Fibroblast of pulmonary artery (primary cell): ENCODE results near the gene NME7.
A peak's percentile ranks its signal among the peaks of the same experiment; 100 is the strongest.

Source experiments
- DNase-seq: peaks from one replicate; pipeline ENCODE4 v3.0.0-alpha.2; 2010; ENCODE audit warnings: low read depth
- H3K4me3 ChIP-seq: replicated peaks from 2 replicates; pipeline ENCODE4 v1.5.1; 2011; ENCODE audit warnings: low read depth, mild to moderate bottlenecking, control low read depth, low read length, moderate library complexity
- CTCF ChIP-seq: IDR thresholded peaks from 2 replicates; pipeline ENCODE4 v1.5.1; 2011; ENCODE audit warnings: mild to moderate bottlenecking, control low read depth, low read length, inconsistent platforms; ENCODE audit errors: missing control alignments

The NME7 gene

GRCh38 chr1:169383449-169383848 is 15.9 kb upstream of the NME7 start:
- no peak for DNase-seq
- H3K4me3 ChIP-seq: no peak overlapping the region
- no peak for TF ChIP-seq CTCF

GRCh38 chr1:169381162-169381561 is 13.6 kb upstream of the NME7 start:
- no peak for TF ChIP-seq CTCF
- H3K4me3 ChIP-seq: no peak overlapping the region
- DNase-seq: no peak

GRCh38 chr1:169371404-169371803 is 3.8 kb upstream of the NME7 start:
- H3K4me3 ChIP-seq: no peak overlapping the region
- no peak for DNase-seq
- TF ChIP-seq CTCF: no peak

- DNase-seq: no peak
- TF ChIP-seq CTCF: no peak
- peak overlapping the region; percentile 74 for H3K4me3 ChIP-seq
These were observed 791 bp upstream of the NME7 start for GRCh38 chr1:169368406-169368769.

GRCh38 chr1:169367096-169367685 is 406 bp downstream of the NME7 start:
- DNase-seq: no peak
- H3K4me3 ChIP-seq: peak overlapping the region; percentile 74
- no peak for TF ChIP-seq CTCF

- no peak for DNase-seq
- no peak overlapping the region for H3K4me3 ChIP-seq
- TF ChIP-seq CTCF: no peak
These were observed 2.6 kb downstream of the NME7 start for GRCh38 chr1:169364948-169365347.

GRCh38 chr1:169363046-169363730 is 4.4 kb downstream of the NME7 start:
- TF ChIP-seq CTCF: no peak
- peak; percentile 91 for DNase-seq
- H3K4me3 ChIP-seq: no peak overlapping the region
